Dermis microvascular lymphatic vessel endothelial cell (primary cell): Measurements from ENCODE around the gene KBTBD7. TPM values are rescaled to one million over a fixed set of nuclear protein-coding genes. Genes with fewer than 3 reads are reported as not detected.

Source experiments
- DNase-seq, 2 donors: peaks; one replicate each; pipeline versions ENCODE4 v3.0.0 to v3.0.0-alpha.2; 2010; ENCODE audit warnings: low read depth in 2 of 2
- total RNA-seq: library from RNA; depleted of rRNA; stranded (reverse); fragments of >200 nt; gene quantifications from 2 replicates; pipeline ENCODE4 v1.2.1, GENCODE V29; 2014

The KBTBD7 gene
- 5.1 and 7.5 TPM in 2 replicates for total RNA-seq

GRCh38 chr13:41193919-41194824 is at the start of gene KBTBD7:
TSS of gene KBTBD7 (minus strand) at chr13:41194569. CDS start at chr13:41194257, 312 bp downstream.
- DNase-seq: peak; percentile 90 to 97

- no peak for DNase-seq
Measured at GRCh38 chr13:41241626-41242025, 47.3 kb upstream of the KBTBD7 start.

- DNase-seq: no peak
Measured at GRCh38 chr13:41236369-41236768, 42.0 kb upstream of the KBTBD7 start.

- no peak for DNase-seq
Measured at GRCh38 chr13:41232578-41233480, 38.5 kb upstream of the KBTBD7 start.

- DNase-seq: peak in 1 of 2 donors; percentile 47
Measured at GRCh38 chr13:41231786-41232185, 37.4 kb upstream of the KBTBD7 start.

- no peak for DNase-seq
Measured at GRCh38 chr13:41231025-41231677, 36.8 kb upstream of the KBTBD7 start.

- no peak for DNase-seq
Measured at GRCh38 chr13:41229356-41229755, 35.0 kb upstream of the KBTBD7 start.

GRCh38 chr13:41224113-41225110 is 30.0 kb upstream of the KBTBD7 start:
- DNase-seq: no peak

GRCh38 chr13:41222259-41222852 is 28.0 kb upstream of the KBTBD7 start:
- peak; percentile 40 to 67 for DNase-seq

GRCh38 chr13:41220401-41220800 is 26.0 kb upstream of the KBTBD7 start:
- DNase-seq: no peak

- peak in 1 of 2 donors; percentile 63 for DNase-seq
Measured at GRCh38 chr13:41216160-41216559, 21.8 kb upstream of the KBTBD7 start.

- no peak for DNase-seq
Measured at GRCh38 chr13:41213919-41214318, 19.6 kb upstream of the KBTBD7 start.

- no peak for DNase-seq
Measured at GRCh38 chr13:41213316-41213715, 18.9 kb upstream of the KBTBD7 start.

- no peak for DNase-seq
Measured at GRCh38 chr13:41212881-41213280, 18.5 kb upstream of the KBTBD7 start.

GRCh38 chr13:41211062-41211461 is 16.7 kb upstream of the KBTBD7 start:
- DNase-seq: no peak

GRCh38 chr13:41206467-41206866 is 12.1 kb upstream of the KBTBD7 start:
- DNase-seq: no peak

GRCh38 chr13:41203810-41204209 is 9.4 kb upstream of the KBTBD7 start:
- no peak for DNase-seq

GRCh38 chr13:41200126-41200525 is 5.8 kb upstream of the KBTBD7 start:
- no peak for DNase-seq

GRCh38 chr13:41199526-41199925 is 5.2 kb upstream of the KBTBD7 start:
- DNase-seq: no peak

GRCh38 chr13:41199079-41199478 is 4.7 kb upstream of the KBTBD7 start:
- no peak for DNase-seq
